Effector memory CD4-positive, alpha-beta T cell (primary cell): Measurements from ENCODE around the gene CAVIN1.

Experiments
- DNase-seq, 3 donors: peaks; one replicate each; pipeline ENCODE4 v3.0.0-alpha.2; 2020
- H3K27ac ChIP-seq: 2 replicates; pipeline ENCODE4 v1.7.0; 2013; ENCODE audit warnings: mild to moderate bottlenecking, low read length, moderate library complexity; ENCODE audit not compliant: insufficient read depth, poor library complexity, severe bottlenecking
- H3K27me3 ChIP-seq: replicated peaks from 2 replicates; pipeline ENCODE4 v1.7.0; 2013; ENCODE audit warnings: mild to moderate bottlenecking, low read length; ENCODE audit not compliant: insufficient read depth, control insufficient read depth, poor library complexity, severe bottlenecking
- H3K36me3 ChIP-seq: 2 replicates; pipeline ENCODE4 v1.7.0; 2013; ENCODE audit warnings: mild to moderate bottlenecking, low read length, moderate library complexity; ENCODE audit not compliant: control insufficient read depth, insufficient read depth
- H3K4me1 ChIP-seq: 2 replicates; pipeline ENCODE4 v1.7.0; 2013; ENCODE audit warnings: low read length, mild to moderate bottlenecking; ENCODE audit not compliant: control insufficient read depth, insufficient read depth, poor library complexity, severe bottlenecking
- H3K4me3 ChIP-seq: 2 replicates; pipeline ENCODE4 v1.7.0; 2013; ENCODE audit warnings: low read length, low read depth, mild to moderate bottlenecking; ENCODE audit not compliant: insufficient read depth, poor library complexity, severe bottlenecking
- H3K9me3 ChIP-seq: 2 replicates; pipeline ENCODE4 v1.7.0; 2013; ENCODE audit warnings: mild to moderate bottlenecking, low read length, moderate library complexity; ENCODE audit not compliant: control insufficient read depth

CAVIN1 gene

DNA sequence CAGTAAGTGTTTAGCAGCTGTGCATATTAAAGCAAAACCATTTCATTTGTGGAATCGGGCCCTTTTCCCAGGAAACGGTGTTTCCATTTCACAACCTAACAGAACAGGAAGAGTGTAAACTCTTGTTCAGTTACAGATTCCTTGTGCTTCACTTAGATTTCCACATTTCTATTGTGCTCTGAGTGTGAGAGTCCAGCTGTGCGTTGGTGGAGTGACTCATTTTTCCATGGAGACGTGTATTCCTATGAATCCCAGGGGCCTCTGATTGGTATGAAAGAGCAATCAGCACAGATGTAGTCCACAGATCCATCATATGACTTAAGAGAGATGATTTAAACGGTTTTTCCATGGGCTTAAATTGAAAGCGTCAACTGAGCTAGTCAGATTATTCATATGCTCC lies 13.3 kb upstream of the CAVIN1 start:
- Histone ChIP-seq H3K36me3 (no peaks in the 10 kb centered on the region), H3K4me1 (no peaks in the 10 kb centered on the region), H3K9me3 (no peaks in the 10 kb centered on the region), H3K4me3 (no peak overlapping the region), H3K27ac (no peak overlapping the region), H3K27me3 (no peaks in the 10 kb centered on the region)
- no peak for DNase-seq

DNA sequence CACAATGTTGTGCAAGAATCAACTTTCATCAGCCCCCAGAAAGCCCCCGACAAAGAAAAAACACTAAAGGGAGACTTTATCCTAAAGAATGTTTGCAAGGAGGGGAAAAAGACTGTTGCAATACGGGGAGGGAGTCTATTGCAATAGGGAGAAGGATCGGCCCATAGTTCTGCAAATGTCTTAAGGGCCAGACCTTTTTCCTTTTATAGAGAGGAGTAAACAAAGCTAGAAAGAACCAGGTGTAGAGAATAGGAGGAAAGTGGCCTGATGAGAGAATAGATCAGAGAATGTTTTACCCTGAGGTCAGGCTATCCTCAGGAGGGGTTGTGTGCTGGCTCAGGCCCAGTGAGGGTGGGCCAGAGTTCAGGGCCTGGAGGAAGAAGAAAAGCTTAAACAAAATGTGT lies 8.7 kb upstream of the CAVIN1 start:
- no peak overlapping the region for H3K4me3 ChIP-seq
- no peak overlapping the region for H3K27ac ChIP-seq
- no peaks in the 10 kb centered on the region for H3K4me1 ChIP-seq
- H3K9me3 ChIP-seq, result no peaks in the 10 kb centered on the region
- no peaks in the 10 kb centered on the region for H3K36me3 ChIP-seq
- no peaks in the 10 kb centered on the region for H3K27me3 ChIP-seq
- no peak for DNase-seq

DNA sequence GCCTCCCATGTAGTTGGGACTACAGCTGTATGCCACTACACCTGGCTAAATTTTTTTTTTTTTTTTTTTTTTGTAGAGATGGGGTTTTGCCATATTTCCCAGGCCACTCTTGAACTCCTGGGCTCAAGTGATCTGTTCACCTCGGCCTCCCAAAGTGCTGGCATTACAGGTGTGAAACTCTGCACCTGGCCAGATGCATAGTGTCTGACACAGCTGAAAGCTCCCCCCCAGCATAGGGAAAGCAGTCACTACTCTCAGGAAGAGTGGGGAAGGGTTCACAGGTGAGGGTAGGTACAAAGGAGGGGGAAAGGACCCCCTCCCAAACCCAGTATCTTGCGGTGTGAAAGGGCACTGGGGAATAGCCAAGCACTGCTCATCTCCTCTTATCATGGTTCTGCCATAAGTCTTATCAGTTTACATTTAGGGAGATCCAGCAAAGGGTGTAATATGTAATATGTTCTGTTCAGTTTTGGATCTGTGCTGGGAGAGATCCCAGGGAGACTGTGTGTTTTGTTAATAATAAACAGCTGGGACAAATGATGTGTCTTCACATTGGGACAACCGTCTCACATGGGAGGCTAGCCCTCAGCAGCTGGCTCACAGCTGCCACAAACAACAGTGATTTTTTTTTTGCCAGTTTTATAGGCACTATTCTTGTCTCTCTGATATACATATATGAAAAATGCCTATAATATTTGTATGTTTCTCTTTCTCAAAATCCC lies 6.8 kb upstream of the CAVIN1 start:
- Histone ChIP-seq H3K4me1 (no peaks in the 10 kb centered on the region), H3K4me3 (no peak overlapping the region), H3K27me3 (no peaks in the 10 kb centered on the region), H3K27ac (no peak overlapping the region), H3K36me3 (no peaks in the 10 kb centered on the region), H3K9me3 (no peaks in the 10 kb centered on the region)
- no peak for DNase-seq

DNA sequence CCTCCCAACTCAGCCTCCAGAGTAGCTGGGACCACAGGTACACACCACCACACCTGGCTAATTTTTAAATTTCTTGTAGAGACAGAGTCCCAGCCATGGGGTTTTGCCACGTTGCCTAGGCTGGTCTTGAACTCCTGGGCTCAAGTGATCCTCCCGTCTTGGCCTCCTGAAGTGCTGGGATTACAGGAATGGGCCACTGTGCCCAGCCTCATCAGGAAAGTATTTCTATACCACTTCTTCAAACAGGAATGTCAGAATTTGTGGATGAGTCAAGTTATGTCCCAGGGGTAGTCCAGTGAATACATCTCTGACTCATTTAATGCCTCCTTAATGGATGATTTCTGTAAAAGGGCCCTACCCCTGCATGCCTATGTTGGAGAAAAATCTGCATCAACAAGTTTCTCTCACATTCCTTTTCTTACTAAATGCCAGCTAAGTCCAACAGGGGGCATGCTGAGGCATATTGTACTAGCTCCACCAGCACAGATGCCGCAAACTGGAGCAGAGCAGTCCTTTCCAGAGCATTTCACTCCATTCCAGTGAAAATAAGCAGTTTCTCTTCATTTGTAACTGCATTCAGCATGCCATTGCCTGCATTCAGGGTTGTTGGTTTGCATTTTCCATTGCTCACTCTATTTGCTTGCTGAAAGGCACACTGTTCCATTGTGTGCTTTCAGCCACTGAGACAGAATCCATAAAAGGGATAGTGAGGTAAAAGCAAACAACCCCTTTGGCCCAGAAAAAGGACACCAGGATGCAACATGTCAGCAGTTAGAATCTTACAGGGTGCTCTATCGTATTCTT lies 5.3 kb upstream of the CAVIN1 start:
- H3K27ac ChIP-seq, result no peak overlapping the region
- H3K4me1 ChIP-seq, result peaks cover 2% of the 10 kb centered on the region
- no peaks in the 10 kb centered on the region for H3K36me3 ChIP-seq
- no peaks in the 10 kb centered on the region for H3K9me3 ChIP-seq
- H3K27me3 ChIP-seq, result peaks cover 6% of the 10 kb centered on the region
- DNase-seq, result peak in 1 of 3 donors; percentile 19
- H3K4me3 ChIP-seq, result no peak overlapping the region

DNA sequence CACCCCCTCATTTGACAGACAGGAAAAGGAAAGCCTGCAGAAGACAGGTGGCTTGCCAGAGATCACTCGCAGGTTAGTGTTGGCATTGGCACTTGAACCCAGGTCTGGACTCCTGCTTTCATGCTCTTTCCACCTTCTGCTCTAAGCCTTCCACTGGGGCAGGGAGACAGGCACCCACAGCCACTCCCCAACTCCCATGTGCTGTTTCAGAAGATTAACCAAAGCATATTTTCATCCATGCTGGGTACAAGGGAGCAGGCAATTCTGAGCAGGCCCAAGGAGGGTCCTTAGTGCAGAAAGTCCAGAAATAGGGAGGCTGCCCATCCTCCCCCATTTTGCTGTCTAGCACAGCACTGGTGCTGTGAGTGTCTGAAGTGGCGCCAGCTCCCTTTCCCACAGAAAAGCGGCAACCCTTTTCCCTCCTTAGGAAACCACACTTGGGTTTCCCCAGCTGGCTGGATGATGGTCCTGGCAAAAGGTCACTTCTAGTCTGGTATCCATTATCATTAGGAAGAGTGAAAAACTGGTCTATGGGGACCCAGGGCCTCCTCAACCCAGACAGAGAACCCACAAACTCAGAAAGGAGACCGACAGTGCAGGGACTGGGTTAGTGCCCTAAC lies 2.0 kb upstream of the CAVIN1 start:
- Histone ChIP-seq H3K4me3 (no peak overlapping the region), H3K27me3 (peaks cover 12% of the 10 kb centered on the region), H3K9me3 (no peaks in the 10 kb centered on the region), H3K27ac (no peak overlapping the region), H3K4me1 (peaks cover 17% of the 10 kb centered on the region), H3K36me3 (no peaks in the 10 kb centered on the region)
- no peak for DNase-seq

DNA sequence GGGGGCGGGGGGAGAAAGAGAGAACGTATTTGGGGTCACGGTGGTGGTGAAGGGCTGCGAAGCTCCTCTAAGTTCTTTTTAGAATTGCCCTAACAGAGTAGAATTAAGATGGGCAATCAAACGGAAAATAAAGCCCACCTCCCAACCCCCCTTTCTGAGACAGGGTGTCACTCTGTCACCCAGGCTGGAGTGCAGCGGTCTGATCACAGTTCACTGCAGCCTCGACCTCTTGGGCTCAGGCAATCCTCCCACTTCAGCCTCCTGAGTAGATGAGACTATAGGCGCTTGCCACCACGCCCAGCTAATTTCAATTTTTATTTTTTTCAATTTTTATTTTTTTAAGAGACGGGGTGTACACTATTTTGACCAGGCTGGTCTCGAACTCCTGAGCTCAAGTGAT lies 710 bp upstream of the CAVIN1 start:
- no peak for DNase-seq
- Histone ChIP-seq H3K27me3 (peaks cover 12% of the 10 kb centered on the region), H3K36me3 (no peaks in the 10 kb centered on the region), H3K4me3 (no peak overlapping the region), H3K27ac (no peak overlapping the region), H3K4me1 (peaks cover 17% of the 10 kb centered on the region), H3K9me3 (no peaks in the 10 kb centered on the region)

DNA sequence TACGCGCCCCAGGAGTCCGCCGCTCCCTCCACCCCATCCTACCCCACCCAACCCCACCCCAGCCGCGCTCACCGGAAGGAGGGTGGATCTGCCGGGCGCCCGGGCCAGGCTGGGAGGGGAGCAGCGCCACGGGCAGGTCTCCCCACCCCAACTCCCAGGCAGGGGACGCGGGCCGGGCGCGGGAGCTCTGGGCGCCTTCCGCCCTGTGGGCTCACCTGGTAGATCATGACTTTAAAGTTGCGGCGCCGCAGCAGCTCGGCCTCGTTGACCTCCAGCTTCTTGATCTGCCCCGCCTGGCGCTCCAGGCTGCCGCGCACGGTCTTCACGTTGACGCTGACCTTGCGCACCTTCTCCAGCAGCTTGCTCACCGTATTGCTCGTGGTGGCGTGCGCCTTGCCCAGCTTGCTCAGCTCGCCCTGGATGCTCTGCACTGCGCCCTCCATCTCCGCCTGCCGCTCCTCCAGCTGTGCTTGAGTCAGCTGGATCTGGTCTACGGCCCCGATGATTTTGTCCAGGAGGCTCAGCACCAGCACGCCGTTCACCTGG lies 571 bp downstream of the CAVIN1 start:
- H3K27me3 ChIP-seq, result peaks cover 12% of the 10 kb centered on the region
- peaks cover 17% of the 10 kb centered on the region for H3K4me1 ChIP-seq

DNA sequence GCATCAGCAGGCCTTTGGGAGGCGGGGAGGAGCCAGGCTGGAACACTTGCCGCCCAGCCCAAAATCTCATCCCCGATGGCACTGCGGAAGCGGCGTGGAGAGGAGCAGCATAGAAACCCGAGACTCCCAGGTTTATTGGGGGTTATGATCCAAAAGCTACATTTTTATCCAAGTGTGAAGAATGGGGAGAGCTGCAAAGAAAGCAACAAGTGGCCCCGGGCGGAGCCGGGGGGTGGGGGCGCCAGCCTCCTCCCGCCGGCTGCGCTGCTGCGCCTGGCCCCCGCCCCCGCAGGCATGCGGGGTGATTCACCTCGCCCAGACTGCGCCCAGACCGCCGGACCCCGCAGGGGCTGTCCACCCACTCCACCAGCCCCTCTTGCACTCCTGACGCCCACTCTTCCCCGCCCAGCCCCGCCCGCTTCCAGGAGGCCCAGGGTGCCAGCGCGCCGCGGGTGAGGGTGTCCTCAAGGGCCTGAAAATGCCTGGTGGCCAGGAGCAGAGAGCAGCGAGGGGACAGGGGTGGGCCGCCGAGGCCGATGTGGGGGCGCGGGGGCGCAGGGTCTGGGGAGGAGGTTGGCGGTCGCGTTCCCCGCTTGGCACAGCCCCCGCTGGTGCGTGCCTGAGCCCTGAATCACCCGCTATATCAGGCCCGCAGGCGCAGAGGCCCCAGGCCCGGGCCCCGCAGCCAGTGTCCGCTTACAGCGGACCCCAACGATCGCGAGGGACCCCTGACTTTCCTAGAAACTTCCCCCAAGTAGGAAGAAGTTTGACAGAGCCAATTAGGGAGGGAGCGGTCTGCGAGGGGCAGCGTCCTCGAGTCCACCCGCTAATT lies 1.3 kb downstream of the CAVIN1 start:
- no peak overlapping the region for H3K27ac ChIP-seq
- peaks cover 12% of the 10 kb centered on the region for H3K27me3 ChIP-seq
- peaks cover 17% of the 10 kb centered on the region for H3K4me1 ChIP-seq
- no peaks in the 10 kb centered on the region for H3K36me3 ChIP-seq
- H3K9me3 ChIP-seq, result no peaks in the 10 kb centered on the region
- peak overlapping the region; percentile 52 for H3K4me3 ChIP-seq
- no peak for DNase-seq

More for the DNA sequence above, 571 bp downstream of the CAVIN1 start:
- Histone ChIP-seq H3K9me3 (no peaks in the 10 kb centered on the region), H3K36me3 (no peaks in the 10 kb centered on the region), H3K27ac (no peak overlapping the region), H3K4me3 (peak overlapping the region; percentile 52)
- DNase-seq, result no peak

DNA sequence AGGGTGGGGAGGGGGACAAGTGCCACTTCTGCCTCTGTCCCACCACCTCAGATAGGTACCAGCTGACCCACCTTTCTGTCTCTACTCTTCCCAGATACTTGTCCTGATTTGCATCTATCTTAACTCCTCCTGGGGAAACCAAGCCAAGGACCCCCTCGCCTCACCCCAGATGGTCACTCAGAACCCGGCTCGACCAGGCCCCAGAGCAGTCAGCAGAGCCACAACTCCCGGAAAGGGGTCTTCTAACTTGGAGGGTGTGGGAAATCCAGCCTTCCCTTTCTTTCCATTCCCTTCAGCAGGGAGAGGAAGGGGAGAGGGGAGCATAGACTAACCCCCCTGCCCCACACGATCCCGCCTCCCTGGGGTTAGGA lies 1.9 kb downstream of the CAVIN1 start:
- Histone ChIP-seq H3K9me3 (no peaks in the 10 kb centered on the region), H3K27ac (no peak overlapping the region), H3K4me3 (no peak overlapping the region), H3K4me1 (peaks cover 17% of the 10 kb centered on the region), H3K27me3 (peaks cover 12% of the 10 kb centered on the region), H3K36me3 (no peaks in the 10 kb centered on the region)
- DNase-seq, result no peak
